GM12865 (cell line): ENCODE results near the gene CYB561D1.
"Not testable (repeated sequence)": the region's sequence is repeated elsewhere in the genome, so short reads cannot be mapped to it uniquely, and the experiment has no call there.

ENCODE experiments used
- DNase-seq: peaks from one replicate; pipeline ENCODE4 v3.0.0; 2010; ENCODE audit warnings: low read depth
- H3K4me3 ChIP-seq: 2 replicates; pipeline ENCODE4 v1.5.1; 2011; ENCODE audit warnings: mild to moderate bottlenecking, low read depth, low read length, control low read depth
- TF ChIP-seq, protein P1 (sequence below): IDR thresholded peaks from 2 replicates; pipeline ENCODE4 v1.5.1; 2011; ENCODE audit warnings: low read length, control low read depth, low read depth, inconsistent platforms; ENCODE audit not compliant: insufficient read depth; ENCODE audit errors: missing control alignments

The CYB561D1 gene

DNA sequence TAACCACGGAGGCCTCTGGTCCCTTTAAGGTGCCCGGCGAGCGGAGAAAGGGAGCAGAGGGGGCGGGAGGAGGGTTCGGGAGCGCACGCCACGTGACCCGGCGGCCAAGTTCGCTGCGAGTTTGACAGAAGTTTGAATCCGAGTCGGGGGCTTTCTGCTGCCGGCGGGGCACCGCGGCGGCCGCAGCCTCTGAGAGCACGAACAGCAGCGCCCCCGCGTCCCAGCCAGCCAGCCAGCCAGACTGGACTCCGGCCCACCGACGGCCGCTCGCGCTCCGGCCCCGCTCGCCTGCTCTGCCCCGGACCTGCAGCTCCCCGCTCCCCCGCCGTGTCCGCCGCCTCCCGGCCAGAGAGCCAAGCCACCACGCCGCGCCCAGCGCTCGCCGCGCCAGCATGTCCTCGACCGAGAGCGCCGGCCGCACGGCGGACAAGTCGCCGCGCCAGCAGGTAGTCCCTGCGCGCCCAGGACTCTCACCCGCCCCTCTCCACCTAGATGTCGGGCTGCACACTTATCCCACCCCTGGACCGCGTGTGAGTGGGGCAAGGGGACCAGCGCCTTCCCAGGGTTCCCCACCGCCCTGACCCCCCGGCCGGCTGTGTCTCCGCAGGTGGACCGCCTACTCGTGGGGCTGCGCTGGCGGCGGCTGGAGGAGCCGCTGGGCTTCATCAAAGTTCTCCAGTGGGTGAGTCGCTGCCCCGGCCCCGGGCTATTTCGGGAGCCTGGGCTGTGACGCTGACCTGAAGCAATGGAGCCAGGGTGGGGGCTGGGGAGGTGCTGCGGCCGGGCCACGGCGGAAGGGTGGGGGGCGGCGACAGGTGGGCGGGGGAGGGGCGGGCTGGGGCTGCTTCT is 27.2 kb upstream of the CYB561D1 start, which contains the start of gene SYPL2:
Gene SYPL2, plus strand, starts transcription at position 95 of the 849 bp plus-strand sequence. Its CDS starts 298 bp downstream, at position 393.
- no peak for DNase-seq
- TF ChIP-seq, protein P1, sequence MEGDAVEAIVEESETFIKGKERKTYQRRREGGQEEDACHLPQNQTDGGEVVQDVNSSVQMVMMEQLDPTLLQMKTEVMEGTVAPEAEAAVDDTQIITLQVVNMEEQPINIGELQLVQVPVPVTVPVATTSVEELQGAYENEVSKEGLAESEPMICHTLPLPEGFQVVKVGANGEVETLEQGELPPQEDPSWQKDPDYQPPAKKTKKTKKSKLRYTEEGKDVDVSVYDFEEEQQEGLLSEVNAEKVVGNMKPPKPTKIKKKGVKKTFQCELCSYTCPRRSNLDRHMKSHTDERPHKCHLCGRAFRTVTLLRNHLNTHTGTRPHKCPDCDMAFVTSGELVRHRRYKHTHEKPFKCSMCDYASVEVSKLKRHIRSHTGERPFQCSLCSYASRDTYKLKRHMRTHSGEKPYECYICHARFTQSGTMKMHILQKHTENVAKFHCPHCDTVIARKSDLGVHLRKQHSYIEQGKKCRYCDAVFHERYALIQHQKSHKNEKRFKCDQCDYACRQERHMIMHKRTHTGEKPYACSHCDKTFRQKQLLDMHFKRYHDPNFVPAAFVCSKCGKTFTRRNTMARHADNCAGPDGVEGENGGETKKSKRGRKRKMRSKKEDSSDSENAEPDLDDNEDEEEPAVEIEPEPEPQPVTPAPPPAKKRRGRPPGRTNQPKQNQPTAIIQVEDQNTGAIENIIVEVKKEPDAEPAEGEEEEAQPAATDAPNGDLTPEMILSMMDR: no peak
- no peak within 1 kb of the TSS for H3K4me3 ChIP-seq

DNA sequence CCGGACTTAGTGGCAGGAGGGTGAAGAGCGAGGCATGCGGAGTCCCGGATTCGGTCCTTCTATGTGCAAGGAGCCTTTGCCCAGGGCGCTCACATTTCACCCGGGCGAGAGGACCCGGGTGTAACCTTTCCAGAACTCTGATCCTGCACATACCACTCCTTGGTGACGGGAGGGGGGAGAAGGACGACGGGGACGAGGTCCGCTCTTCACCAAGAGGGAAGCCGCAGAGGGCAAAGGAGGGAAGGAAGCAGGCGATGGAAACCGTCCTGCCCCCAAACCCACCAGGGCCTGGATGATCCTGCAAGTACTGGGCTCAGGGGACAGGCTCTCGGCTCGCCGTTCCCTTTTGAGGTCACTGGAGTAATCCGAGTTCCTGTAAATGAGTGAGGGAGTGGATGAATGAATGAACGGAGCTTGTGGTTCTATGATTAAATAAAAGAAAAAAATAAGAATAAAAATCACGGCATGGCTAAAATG is 26.6 kb upstream of the CYB561D1 start:
- no peak overlapping the region for H3K4me3 ChIP-seq
- DNase-seq: no peak
- TF ChIP-seq, protein P1: no peak

DNA sequence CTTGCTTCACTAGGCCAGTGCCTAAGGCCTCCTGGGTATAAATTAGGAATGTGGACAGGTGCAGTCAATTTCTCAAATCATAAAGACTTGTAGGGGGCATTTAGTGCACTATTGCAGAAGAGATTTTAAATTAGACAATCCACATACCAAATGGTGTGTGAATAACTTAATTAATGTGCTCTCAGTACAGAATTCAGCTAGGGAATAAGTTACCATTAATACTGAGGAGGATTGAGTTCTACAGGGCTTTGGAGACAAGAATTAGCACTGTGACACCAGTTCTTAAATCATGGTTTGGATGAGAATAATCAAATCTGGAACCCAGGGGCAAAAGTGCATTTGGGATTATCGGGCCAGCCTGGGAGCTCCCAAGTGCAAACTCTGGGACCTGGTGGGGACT is 25.8 kb upstream of the CYB561D1 start:
- TF ChIP-seq, protein P1: no peak
- DNase-seq: no peak
- H3K4me3 ChIP-seq: no peak overlapping the region

DNA sequence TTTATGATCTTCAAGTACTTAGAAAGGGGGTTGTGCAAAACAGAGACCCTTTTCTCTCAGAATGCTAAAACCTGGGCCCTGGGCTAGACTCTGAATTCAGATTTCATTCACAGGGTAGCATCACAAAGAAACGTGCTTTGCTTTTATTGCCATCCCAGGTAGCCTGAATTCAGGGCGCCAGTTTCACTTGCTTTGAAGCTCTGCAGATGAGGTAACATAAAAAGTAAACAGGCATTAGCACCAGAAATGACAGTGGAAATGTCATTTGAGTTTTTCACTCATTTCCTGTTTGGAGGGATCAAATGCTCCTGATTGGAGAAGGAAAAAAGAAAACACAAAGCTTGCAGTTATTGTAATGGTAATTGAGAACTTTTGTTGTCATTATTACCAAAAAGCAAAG is 25.0 kb upstream of the CYB561D1 start:
- TF ChIP-seq, protein P1: no peak
- H3K4me3 ChIP-seq: no peak overlapping the region
- DNase-seq: no peak

DNA sequence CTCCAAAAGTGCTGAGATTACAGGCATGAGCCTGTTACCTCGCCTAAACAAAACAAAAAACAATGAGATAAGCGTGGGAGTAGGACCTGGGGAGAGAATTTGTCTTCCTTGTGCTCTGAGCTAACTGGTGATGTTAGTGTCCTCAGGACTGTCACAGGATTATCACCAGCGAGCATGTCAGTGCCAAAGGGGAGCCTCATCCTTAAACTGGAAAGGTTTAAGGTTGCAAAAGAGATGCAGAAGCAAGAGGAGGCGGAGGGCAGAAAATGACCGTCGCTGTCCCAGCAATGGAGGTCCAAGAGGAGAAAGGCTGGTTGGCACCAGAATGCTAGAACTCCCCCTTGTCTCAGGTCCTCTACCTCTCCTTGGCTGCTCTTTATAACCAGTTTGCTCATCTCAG is 23.6 kb upstream of the CYB561D1 start:
- TF ChIP-seq, protein P1: no peak
- H3K4me3 ChIP-seq: no peak overlapping the region
- no peak for DNase-seq

DNA sequence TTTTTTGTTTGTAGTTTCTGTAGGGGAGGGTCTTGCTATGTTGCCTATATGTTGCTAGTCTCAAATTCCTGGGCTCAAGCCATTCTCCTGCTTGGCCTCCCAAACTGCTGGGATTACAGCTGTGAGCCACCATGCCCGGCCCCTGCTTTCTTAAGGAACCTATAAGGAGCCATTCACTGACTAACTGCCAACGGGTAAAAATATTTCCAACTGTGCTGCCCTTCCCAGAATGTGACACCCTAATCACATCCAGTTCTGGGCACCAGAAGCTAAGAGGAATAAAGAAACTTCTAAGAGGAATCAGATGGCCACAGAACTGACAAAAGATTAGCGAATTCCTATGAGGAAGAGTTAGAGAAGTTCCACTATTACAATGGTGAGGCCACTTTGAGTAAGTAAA is 21.1 kb upstream of the CYB561D1 start:
- no peak overlapping the region for H3K4me3 ChIP-seq
- no peak for DNase-seq
- TF ChIP-seq, protein P1: no peak

DNA sequence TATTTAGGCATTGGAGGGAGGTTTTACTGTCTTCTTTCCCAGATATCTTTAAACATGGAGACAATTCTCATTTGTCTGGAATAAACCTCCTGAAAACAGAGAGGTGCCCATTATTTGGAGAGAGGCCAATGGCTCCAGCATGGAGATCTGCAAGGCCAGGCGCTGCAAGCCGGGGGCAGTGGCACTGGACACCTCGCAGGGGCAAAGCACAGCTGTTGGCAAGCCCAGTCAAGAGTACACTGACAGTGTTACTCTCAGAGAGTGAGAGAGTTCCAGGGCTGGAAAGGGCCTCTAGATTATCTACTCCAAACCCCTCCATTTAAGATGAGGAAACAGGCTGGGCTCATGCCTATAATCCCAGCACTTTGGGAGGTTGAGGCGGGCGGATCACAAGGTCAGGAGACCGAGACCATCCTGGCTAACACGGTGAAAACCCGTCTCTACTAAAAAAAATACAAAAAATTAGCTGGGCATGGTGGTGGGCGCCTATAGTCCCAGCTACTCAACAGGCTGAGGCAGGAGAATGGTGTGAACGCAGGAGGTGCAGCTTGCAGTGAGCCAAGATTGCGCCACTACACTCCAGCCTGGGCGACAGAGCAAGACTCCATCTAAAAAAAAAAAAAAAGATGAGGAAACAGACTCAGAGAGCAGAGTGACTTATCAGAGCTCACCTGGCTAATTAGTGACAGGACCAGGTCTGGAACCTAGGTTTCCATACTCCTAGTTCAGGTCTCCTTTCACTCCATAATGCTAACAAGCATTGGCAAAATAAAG is 20.4 kb upstream of the CYB561D1 start:
- not testable (repeated sequence) for H3K4me3 ChIP-seq, DNase-seq
